Adrenal gland (tissue), 5 donors: ENCODE data around the gene TMED4.

ENCODE experiments used
- CTCF ChIP-seq, 6 experiments: fragments of 450-650 bp in 4 of 6; fragments of 200-600 bp in 2 of 6; sonication (generic) in 1 of 6; IDR thresholded peaks; 1 replicate in 5 of 6; 2 replicates in 1 of 6; pipeline versions ENCODE4 v1.5.1 to v1.8.0; 2016 to 2021; ENCODE audit warnings: antibody characterized with exemption in 6 of 6, mild to moderate bottlenecking in 2 of 6, moderate library complexity in 1 of 6
- POLR2A ChIP-seq, 2 donors: fragments of 450-650 bp; IDR thresholded peaks; one replicate each; pipeline ENCODE4 v1.6.1; 2017; ENCODE audit warnings: antibody characterized with exemption in 2 of 2, mild to moderate bottlenecking in 2 of 2, moderate library complexity in 1 of 2
- donor health status: DM: no; HTN: no; CAD: no.

DNA sequence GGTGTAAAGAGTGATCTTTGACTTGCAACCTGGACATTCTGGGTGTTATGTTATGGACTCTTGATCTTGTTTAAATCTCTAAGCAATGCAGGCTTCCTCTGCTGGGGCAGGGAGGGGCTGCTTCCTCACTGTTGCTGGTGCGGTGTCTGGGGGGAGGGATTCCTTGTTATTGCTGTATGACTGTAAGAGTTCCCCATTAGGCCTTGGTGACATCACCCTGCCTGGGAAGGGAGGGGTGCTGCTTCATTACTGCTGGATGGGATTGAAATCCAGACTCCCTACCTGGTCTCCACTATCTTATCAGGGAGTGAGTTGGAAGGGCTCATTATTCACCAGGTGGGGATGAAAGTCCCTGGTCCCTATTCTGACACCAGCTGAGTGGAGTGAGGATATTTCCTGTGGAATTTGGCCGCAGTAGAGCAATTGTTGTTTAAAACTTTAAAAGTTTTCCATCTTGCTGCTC is 33.1 kb upstream of the TMED4 start:
- TF ChIP-seq CTCF (IDR thresholded peaks at IDR 0.05) (no peak), POLR2A (IDR thresholded peaks at IDR 0.05) (no peak)
